ENCODE results near the gene HOXD4. TPM values are rescaled to one million over a fixed set of nuclear protein-coding genes. Genes with fewer than 3 reads are reported as not detected.

HOXD4 gene
- total RNA-seq, 1 experiment from 2014 or later, result not detected

- Mint-ChIP-seq H3K27me3 (ENCODE audit: insufficient read depth, unreplicated experiment) (peaks cover 33% of the 10 kb centered on the region), H3K9me3 (ENCODE audit: unreplicated experiment) (no peaks in the 10 kb centered on the region), H3K4me1 (ENCODE audit: insufficient read depth, unreplicated experiment) (no peaks in the 10 kb centered on the region), H3K4me3 (ENCODE audit: unreplicated experiment) (no peak overlapping the region), H3K27ac (ENCODE audit: low read depth, unreplicated experiment) (no peak overlapping the region), H3K36me3 (ENCODE audit: insufficient read depth, unreplicated experiment) (no peaks in the 10 kb centered on the region)
- no peak for TF ChIP-seq CTCF (IDR thresholded peaks at IDR 0.05; ENCODE audit: unreplicated experiment)
- no peak for DNase-seq (ENCODE audit: unreplicated experiment)
- ChIA-PET CTCF (interaction anchor here (0.6 to 1.1 kb wide), 5 partner anchors 13 to 1703 kb away, joined by 3 read pairs; no protein-coding TSS in a partner anchor), POLR2A (no interaction called here)
- no TSS peak for BruUV-seq (replicated peaks)
- intact Hi-C loops (cut with micrococcal nuclease), result no loop called here
Measured at GRCh38 chr2:176123411-176124109, 27.8 kb upstream of the HOXD4 start.

GRCh38 chr2:176124110-176124946, 27.0 kb upstream of the HOXD4 start:
- Mint-ChIP-seq H3K27me3 (ENCODE audit: insufficient read depth, unreplicated experiment) (peaks cover 26% of the 10 kb centered on the region), H3K9me3 (ENCODE audit: unreplicated experiment) (no peaks in the 10 kb centered on the region), H3K4me3 (ENCODE audit: unreplicated experiment) (no peak overlapping the region), H3K27ac (ENCODE audit: low read depth, unreplicated experiment) (no peak overlapping the region), H3K4me1 (ENCODE audit: insufficient read depth, unreplicated experiment) (no peaks in the 10 kb centered on the region), H3K36me3 (ENCODE audit: insufficient read depth, unreplicated experiment) (no peaks in the 10 kb centered on the region)
- ChIA-PET CTCF (interaction anchor here (0.6 to 4.4 kb wide), 6 partner anchors 343 to 1025 kb away, joined by 3 to 100 read pairs (median 3); no protein-coding TSS in a partner anchor), POLR2A (interaction anchor here (0.5 kb wide), 1 partner anchor 400 kb away, joined by 3 read pairs; no protein-coding TSS in a partner anchor)
- no TSS peak for BruUV-seq (replicated peaks)
- no peak for DNase-seq (ENCODE audit: unreplicated experiment)
- intact Hi-C loops (cut with micrococcal nuclease), result no loop called here
- no peak for TF ChIP-seq CTCF (IDR thresholded peaks at IDR 0.05; ENCODE audit: unreplicated experiment)

- no peak for TF ChIP-seq CTCF (IDR thresholded peaks at IDR 0.05; ENCODE audit: unreplicated experiment)
Measured at GRCh38 chr2:176124947-176125771, 26.2 kb upstream of the HOXD4 start.

More at GRCh38 chr2:176124947-176125771, 26.2 kb upstream of the HOXD4 start:
- no peak for DNase-seq (ENCODE audit: unreplicated experiment)
- Mint-ChIP-seq H3K27me3 (ENCODE audit: insufficient read depth, unreplicated experiment) (peaks cover 18% of the 10 kb centered on the region), H3K27ac (ENCODE audit: low read depth, unreplicated experiment) (no peak overlapping the region), H3K4me1 (ENCODE audit: insufficient read depth, unreplicated experiment) (no peaks in the 10 kb centered on the region), H3K9me3 (ENCODE audit: unreplicated experiment) (no peaks in the 10 kb centered on the region), H3K36me3 (ENCODE audit: insufficient read depth, unreplicated experiment) (no peaks in the 10 kb centered on the region), H3K4me3 (ENCODE audit: unreplicated experiment) (no peak overlapping the region)
- ChIA-PET CTCF (interaction anchor here (0.5 to 4.4 kb wide), 14 partner anchors 9 to 1036 kb away, joined by 3 to 100 read pairs (median 6); no protein-coding TSS in a partner anchor), POLR2A (interaction anchor here (0.5 to 0.6 kb wide), 3 partner anchors 195 to 1013 kb away, joined by 3 read pairs; no protein-coding TSS in a partner anchor)
- intact Hi-C loops (cut with micrococcal nuclease), result loop anchor here (5.0 kb wide), 1 partner anchor 1037 kb away; no protein-coding TSS in a partner anchor
- BruUV-seq (replicated peaks), result no TSS peak
